Activated CD8-positive, alpha-beta memory T cell treated with anti-CD3 and anti-CD28 coated beads, Interleukin-2, amount 50 U/mL, for 1 hour (primary cell): ENCODE results near the gene LIPT2.

Source experiments
- DNase-seq: peaks from one replicate; pipeline ENCODE4 v3.0.0-alpha.2; 2020; ENCODE audit errors: extremely low read depth

Gene LIPT2

DNA sequence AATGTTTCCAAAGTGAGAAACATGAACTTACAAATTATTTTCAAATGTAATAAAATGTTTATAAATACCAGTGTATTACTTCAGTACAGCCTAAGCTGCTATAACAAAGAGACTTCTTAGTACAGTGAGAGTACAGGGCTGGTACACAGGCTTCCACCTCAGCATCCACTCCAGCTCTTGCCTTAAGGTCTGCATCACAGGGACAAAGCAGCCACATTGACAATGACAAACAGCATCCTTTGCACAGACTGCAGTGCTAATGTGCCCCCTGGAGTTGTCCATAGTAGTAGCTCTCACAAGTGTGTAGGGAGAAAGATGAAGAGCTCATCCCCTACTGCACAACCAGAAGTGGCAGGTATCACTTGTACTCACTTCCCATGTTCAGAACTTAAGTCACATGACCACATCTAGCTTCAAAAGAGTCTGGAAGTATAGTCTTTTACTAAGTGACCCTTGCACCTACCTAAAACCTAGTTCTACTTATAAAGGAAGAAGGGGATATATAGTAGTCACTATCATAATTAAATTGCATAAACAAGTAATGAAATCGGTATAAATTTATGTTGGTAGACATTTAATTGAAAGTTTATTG lies 10.7 kb upstream of the LIPT2 start:
- DNase-seq: no peak

- DNase-seq: no peak
Measured at GRCh38 chr11:74494916-74495315, 1.4 kb upstream of the LIPT2 start.

DNA sequence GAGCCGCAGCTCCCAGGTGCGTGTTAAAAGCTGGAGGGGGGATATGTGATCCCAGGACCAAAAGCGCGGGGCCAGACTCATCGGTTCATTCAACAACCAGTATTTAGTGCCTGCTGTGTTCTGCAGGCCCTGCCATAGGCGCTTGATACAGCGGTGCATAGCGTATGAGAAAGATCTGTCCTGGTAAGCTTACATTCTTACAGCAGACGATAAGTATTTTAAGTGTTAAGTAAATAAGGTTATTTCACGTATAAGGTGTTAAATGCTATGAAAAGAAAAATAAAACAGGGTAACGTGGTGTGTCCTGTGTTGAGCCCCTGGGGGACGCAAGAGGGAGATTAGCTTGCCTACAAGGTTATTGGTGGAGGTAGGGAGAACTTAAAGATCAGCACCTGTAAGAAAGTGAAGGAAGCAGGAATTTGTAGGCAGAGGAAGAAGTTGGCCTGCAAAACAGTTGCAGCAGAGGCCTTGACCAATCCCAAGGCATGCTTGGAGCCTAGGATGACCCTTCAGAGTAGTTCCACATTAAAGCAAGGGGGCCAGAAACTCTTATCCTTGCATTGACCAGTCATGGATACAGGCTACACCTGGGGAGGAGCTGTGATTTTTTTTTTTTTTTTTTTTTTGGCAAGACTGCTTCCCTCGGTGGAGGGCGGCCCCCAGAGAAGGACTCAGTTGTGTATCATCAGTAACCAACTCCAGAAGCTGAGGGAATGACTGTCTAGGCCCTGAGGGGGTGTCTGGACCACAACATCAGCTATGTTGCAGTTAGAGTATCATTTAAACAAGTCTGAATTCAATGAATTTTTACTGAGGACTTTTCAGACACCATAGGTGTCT lies 487 bp upstream of the LIPT2 start:
- DNase-seq: no peak

- no peak for DNase-seq
Measured at GRCh38 chr11:74492084-74492483, 1.4 kb downstream of the LIPT2 start.

- no peak for DNase-seq
Measured at GRCh38 chr11:74490941-74491340, 2.6 kb downstream of the LIPT2 start.

- no peak for DNase-seq
Measured at GRCh38 chr11:74487875-74488274, 5.6 kb downstream of the LIPT2 start.

DNA sequence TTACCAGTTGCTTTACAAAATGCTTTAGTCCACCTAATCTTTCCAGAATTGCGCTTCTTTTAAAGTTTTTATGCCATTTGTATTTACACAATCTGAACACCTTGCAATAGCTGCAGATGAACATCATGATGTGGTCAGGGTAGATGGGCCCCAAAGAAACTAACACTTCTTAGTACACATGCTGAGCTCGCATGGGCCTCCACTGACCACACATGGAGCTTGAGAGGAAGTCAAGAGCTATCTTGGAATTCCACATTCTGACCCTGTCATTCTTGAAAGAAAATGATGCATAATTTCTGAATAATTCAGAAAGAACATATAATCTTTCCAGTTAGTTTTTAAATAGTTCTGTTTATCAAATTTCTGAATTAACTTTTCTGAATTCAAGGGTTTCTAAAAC lies 7.7 kb downstream of the LIPT2 start:
- DNase-seq: no peak

- no peak for DNase-seq
Measured at GRCh38 chr11:74480688-74481417, 12.7 kb downstream of the LIPT2 start.

DNA sequence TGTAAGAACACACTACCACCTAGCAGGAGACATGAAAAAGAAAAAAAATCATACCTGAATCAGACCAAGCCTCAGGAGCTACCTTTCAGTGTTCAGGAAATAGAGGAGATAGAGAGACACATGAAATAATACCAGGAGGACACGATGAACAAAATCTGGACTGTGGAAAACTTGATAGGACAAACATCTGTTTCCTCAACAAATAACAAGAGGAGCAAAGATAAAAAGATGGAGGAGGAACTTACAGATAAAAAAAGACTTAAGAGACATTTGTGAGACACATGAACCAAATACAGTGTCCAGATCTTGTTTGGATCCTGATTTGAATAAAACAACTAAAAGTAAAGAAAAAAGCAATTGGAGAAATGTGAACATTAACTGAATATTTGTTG lies 13.8 kb downstream of the LIPT2 start:
- DNase-seq: no peak

- DNase-seq: no peak
Measured at GRCh38 chr11:74478877-74479731, 14.4 kb downstream of the LIPT2 start.

DNA sequence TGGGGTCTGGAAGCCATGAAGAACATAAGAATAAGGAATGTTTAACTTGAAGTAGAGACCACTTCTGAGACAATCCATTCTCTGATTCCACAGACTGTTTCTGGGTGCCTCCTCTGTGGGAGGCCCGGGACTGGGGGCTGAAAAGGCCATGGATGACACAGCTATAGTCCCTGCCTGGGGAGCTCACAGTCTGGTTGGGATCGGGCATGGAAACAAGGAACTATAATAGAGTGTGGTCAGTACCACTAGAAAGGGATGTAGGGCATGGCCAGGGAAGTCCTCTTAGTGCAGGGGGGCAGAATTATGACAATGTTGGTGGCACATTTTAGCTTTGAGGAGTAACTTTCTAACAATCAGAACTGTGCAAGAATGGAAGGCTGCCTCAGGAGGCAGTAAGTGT lies 17.0 kb downstream of the LIPT2 start:
- no peak for DNase-seq

- no peak for DNase-seq
Measured at GRCh38 chr11:74474316-74474715, 19.2 kb downstream of the LIPT2 start.

GRCh38 chr11:74473382-74474173 lies 19.9 kb downstream of the LIPT2 start:
- DNase-seq: no peak

DNA sequence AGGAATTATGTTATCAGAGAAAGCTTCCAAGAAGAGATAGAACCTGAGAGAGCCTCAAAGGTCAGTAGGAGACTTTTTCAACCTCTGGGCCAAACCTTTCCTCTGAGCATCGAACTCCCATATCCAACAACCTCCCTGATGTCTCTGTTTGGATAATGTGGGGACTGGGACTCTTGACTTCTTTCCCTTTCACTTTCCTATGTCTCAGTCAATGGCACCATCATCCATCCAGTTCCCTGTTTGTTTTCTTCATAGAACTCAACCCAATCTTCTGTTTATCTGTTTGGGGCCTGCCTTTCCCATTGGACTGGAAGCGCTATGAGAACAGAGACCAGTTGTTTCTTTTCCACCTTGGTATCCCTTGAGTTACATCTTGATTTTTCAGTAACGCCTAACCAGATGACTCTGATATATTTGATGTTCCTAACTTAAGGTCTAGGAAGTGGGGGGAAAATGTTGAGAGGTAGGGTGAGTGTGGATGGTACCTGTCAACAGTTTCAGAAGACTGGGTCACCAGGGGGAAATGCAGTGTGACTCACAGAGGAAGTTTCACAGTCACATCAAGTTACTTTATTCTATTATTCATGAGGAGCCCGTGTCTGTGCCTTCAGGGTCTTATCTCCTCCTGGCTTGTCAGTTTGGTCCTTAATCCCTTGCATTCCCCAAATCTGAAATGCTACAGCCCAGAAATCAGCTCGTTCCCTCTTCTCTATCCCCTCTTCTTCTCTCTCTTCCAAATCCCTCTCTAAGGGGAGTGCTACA lies 21.7 kb downstream of the LIPT2 start:
- DNase-seq: no peak

GRCh38 chr11:74471037-74471436 lies 22.5 kb downstream of the LIPT2 start:
- no peak for DNase-seq

- DNase-seq: no peak
Measured at GRCh38 chr11:74470526-74470925, 23.0 kb downstream of the LIPT2 start.

- DNase-seq: no peak
Measured at GRCh38 chr11:74468936-74469335, 24.6 kb downstream of the LIPT2 start.

- DNase-seq: no peak
Measured at GRCh38 chr11:74468521-74468920, 25.0 kb downstream of the LIPT2 start.

- no peak for DNase-seq
Measured at GRCh38 chr11:74468058-74468457, 25.5 kb downstream of the LIPT2 start.
